Bronchus fibroblast of lung (primary cell): ENCODE measurements around the gene C3. TPM values are rescaled to one million over a fixed set of nuclear protein-coding genes. Genes with fewer than 3 reads are reported as not detected.

ENCODE experiments used
- total RNA-seq: library from RNA; depleted of rRNA; stranded (reverse); fragments of >200 nt; gene quantifications from 2 replicates; pipeline ENCODE4 v1.2.3, GENCODE V29; 2015

C3 gene
- total RNA-seq = 1.8 TPM in 2 replicates

GRCh38 chr19:6720369-6721137, at the start of gene C3:
Gene C3 (minus strand): TSS chr19:6720650. CDS start chr19:6720589, 61 bp downstream.

GRCh38 chr19:6767357-6768235, 47.1 kb upstream of the C3 start, which contains the start of gene SH2D3A:
Gene SH2D3A (minus strand): TSS chr19:6767435. CDS start chr19:6763748, 3,687 bp downstream.

DNA sequence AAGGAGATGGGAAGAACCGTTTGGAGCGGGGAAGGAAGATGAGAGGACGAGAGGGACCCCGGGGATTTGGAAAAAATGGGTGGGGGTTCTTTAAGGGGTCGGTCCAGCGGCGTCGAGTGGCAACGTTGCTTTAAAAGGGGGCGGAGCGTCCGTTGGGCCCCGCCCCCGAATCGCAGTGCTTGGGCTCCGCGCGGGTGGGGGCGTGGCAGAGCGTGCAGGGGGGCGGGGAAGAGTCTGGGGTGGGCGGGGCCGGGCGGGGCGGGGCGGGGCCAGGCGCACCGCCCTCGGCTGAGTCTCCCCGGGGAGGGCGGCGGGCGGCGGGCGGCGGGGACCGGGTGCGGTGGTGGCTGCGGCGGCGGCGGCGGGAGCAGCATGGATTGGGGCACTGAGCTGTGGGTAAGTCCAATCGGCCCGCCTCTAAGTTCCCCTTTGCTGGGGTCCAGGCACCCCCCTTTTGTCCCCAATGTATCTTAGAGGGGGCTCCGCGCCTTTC, 19.0 kb upstream of the C3 start, which contains the start of gene TRIP10:
TRIP10 (plus strand) TSS at position 291 of the 493 bp plus-strand sequence; CDS start at position 373, 82 bp downstream.

GRCh38 chr19:6737284-6737872, 16.9 kb upstream of the C3 start, which contains the start of gene GPR108:
Gene GPR108 (minus strand): TSS chr19:6737580. CDS start chr19:6737576, 4 bp downstream.

Other genes with a start within 250 kb of the C3 start
- not detected in 2 replicates for gene DENND1C, start 238.9 kb downstream of the C3 start, total RNA-seq
- gene TUBB4A, start 218.3 kb downstream of the C3 start, total RNA-seq = not detected in 2 replicates
- gene TNFSF9, start 189.6 kb downstream of the C3 start, total RNA-seq = 0.67 and 0.74 TPM in 2 replicates
- not detected in 2 replicates for gene CD70, start 129.5 kb downstream of the C3 start, total RNA-seq
- not detected in 2 replicates for gene TNFSF14, start 50.5 kb downstream of the C3 start, total RNA-seq
- 39.2 and 43.9 TPM in 2 replicates for gene GPR108, start 16.9 kb upstream of the C3 start, total RNA-seq
- gene TRIP10, start 19.0 kb upstream of the C3 start, total RNA-seq = 50.3 and 51.9 TPM in 2 replicates
- gene SH2D3A, start 46.8 kb upstream of the C3 start, total RNA-seq = under 0.01 and 1.3 TPM in 2 replicates
- gene VAV1, start 52.1 kb upstream of the C3 start, total RNA-seq = not detected in 2 replicates
- not detected in 2 replicates for gene ADGRE1, start 166.9 kb upstream of the C3 start, total RNA-seq